ENCODE data around the gene TRMT44. TPM values are rescaled to one million over a fixed set of nuclear protein-coding genes. Genes with fewer than 3 reads are reported as not detected.
"Not testable (repeated sequence)": the region's sequence is repeated elsewhere in the genome, so short reads cannot be mapped to it uniquely, and the experiment has no call there.

The TRMT44 gene
- polyA plus RNA-seq, 1 experiment: 7.1 TPM

GRCh38 chr4:8477095-8477635, 36.6 kb downstream of the TRMT44 start:
- H3K4me3 ChIP-seq (ENCODE audit: low read depth, low read length): no peak overlapping the region
- DNase-seq (ENCODE audit: low read depth): no peak

GRCh38 chr4:8477676-8478075, 37.1 kb downstream of the TRMT44 start:
- ChIA-PET POLR2A (no interaction called here), CTCF (interaction anchor here (0.7 to 0.8 kb wide), 2 partner anchors 9 to 116 kb away, joined by 3 read pairs; no protein-coding TSS in a partner anchor)
- DNase-seq (ENCODE audit: low read depth): no peak
- no peak overlapping the region for H3K4me3 ChIP-seq (ENCODE audit: low read depth, low read length)
- no peaks in the 10 kb centered on the region for H3K27me3 ChIP-seq (ENCODE audit: control insufficient read depth, insufficient read depth, low read length)
- TF ChIP-seq CTCF (IDR thresholded peaks at IDR 0.05; ENCODE audit: insufficient read depth, low read depth, low read length): no peak
- H3K36me3 ChIP-seq (ENCODE audit: control insufficient read depth, insufficient read depth, low read length): peaks cover 13% of the 10 kb centered on the region

More at GRCh38 chr4:8477095-8477635, 36.6 kb downstream of the TRMT44 start:
- no peak for TF ChIP-seq CTCF (IDR thresholded peaks at IDR 0.05; ENCODE audit: insufficient read depth, low read depth, low read length)
- CTCF ChIA-PET: interaction anchor here (0.7 kb wide), 1 partner anchor 173 kb away, joined by 3 read pairs; no protein-coding TSS in a partner anchor
- peaks cover 13% of the 10 kb centered on the region for H3K36me3 ChIP-seq (ENCODE audit: control insufficient read depth, insufficient read depth, low read length)
- no peaks in the 10 kb centered on the region for H3K27me3 ChIP-seq (ENCODE audit: control insufficient read depth, insufficient read depth, low read length)
- POLR2A ChIA-PET: no interaction called here

- H3K27me3 ChIP-seq (ENCODE audit: control insufficient read depth, insufficient read depth, low read length): no peaks in the 10 kb centered on the region
- POLR2A ChIA-PET: no interaction called here
- H3K36me3 ChIP-seq (ENCODE audit: control insufficient read depth, insufficient read depth, low read length): peaks cover 13% of the 10 kb centered on the region
- TF ChIP-seq CTCF (IDR thresholded peaks at IDR 0.05; ENCODE audit: insufficient read depth, low read depth, low read length): no peak
- H3K4me3 ChIP-seq (ENCODE audit: low read depth, low read length): no peak overlapping the region
- CTCF ChIA-PET: interaction anchor here (0.8 kb wide), 1 partner anchor 9 kb away, joined by 3 read pairs; no protein-coding TSS in a partner anchor
- no peak for DNase-seq (ENCODE audit: low read depth)
Measured at GRCh38 chr4:8478371-8478770, 37.8 kb downstream of the TRMT44 start.

GRCh38 chr4:8478801-8479744, 38.5 kb downstream of the TRMT44 start:
- no peak for DNase-seq (ENCODE audit: low read depth)
- H3K27me3 ChIP-seq (ENCODE audit: control insufficient read depth, insufficient read depth, low read length): no peaks in the 10 kb centered on the region
- H3K36me3 ChIP-seq (ENCODE audit: control insufficient read depth, insufficient read depth, low read length): peaks cover 13% of the 10 kb centered on the region
- no peak overlapping the region for H3K4me3 ChIP-seq (ENCODE audit: low read depth, low read length)
- POLR2A ChIA-PET: no interaction called here
- CTCF ChIA-PET: no interaction called here
- no peak for TF ChIP-seq CTCF (IDR thresholded peaks at IDR 0.05; ENCODE audit: insufficient read depth, low read depth, low read length)

- TF ChIP-seq CTCF (IDR thresholded peaks at IDR 0.05; ENCODE audit: insufficient read depth, low read depth, low read length): no peak
Measured at GRCh38 chr4:8480221-8480620, 39.6 kb downstream of the TRMT44 start.

GRCh38 chr4:8486643-8487042, 46.1 kb downstream of the TRMT44 start:
- DNase-seq (ENCODE audit: low read depth); H3K27me3 ChIP-seq (ENCODE audit: control insufficient read depth, insufficient read depth, low read length); CTCF ChIA-PET; H3K4me3 ChIP-seq (ENCODE audit: low read depth, low read length); POLR2A ChIA-PET; H3K36me3 ChIP-seq (ENCODE audit: control insufficient read depth, insufficient read depth, low read length): not testable (repeated sequence)

More at GRCh38 chr4:8480221-8480620, 39.6 kb downstream of the TRMT44 start:
- no peak overlapping the region for H3K4me3 ChIP-seq (ENCODE audit: low read depth, low read length)
- POLR2A ChIA-PET: no interaction called here
- CTCF ChIA-PET: interaction anchor here (0.9 kb wide), 1 partner anchor 119 kb away, joined by 3 read pairs; no protein-coding TSS in a partner anchor
- H3K27me3 ChIP-seq (ENCODE audit: control insufficient read depth, insufficient read depth, low read length): no peaks in the 10 kb centered on the region
- no peak for DNase-seq (ENCODE audit: low read depth)
- peaks cover 13% of the 10 kb centered on the region for H3K36me3 ChIP-seq (ENCODE audit: control insufficient read depth, insufficient read depth, low read length)
